ENCODE results near the gene ELMOD1. TPM values are rescaled to one million over a fixed set of nuclear protein-coding genes. Genes with fewer than 3 reads are reported as not detected.

Gene ELMOD1
- total RNA-seq, 2 donors from 2014 or later, result not detected

DNA sequence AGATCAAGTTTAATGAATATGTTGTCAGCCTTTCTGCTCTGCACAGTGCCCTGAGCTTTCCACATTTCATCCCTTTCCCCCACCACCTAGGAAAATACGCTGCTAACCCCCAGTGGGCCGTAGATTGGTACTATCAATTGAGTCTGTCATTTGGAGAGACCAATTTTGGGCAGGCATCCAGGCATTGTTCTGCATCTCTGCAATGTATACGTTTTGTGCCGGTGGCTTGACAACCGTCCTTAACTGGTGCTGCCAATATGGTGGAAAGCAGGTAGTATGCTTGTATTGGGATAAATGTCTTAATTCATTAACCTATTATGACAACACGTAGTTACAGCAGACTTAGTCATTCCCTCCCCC, 1.3 kb downstream of the ELMOD1 start:
- H3K9me3 ChIP-seq, result no peaks in the 10 kb centered on the region
- H3K27me3 ChIP-seq, result peaks cover 11 to 37% of the 10 kb centered on the region in 2 donors
- TF ChIP-seq, protein P1, sequence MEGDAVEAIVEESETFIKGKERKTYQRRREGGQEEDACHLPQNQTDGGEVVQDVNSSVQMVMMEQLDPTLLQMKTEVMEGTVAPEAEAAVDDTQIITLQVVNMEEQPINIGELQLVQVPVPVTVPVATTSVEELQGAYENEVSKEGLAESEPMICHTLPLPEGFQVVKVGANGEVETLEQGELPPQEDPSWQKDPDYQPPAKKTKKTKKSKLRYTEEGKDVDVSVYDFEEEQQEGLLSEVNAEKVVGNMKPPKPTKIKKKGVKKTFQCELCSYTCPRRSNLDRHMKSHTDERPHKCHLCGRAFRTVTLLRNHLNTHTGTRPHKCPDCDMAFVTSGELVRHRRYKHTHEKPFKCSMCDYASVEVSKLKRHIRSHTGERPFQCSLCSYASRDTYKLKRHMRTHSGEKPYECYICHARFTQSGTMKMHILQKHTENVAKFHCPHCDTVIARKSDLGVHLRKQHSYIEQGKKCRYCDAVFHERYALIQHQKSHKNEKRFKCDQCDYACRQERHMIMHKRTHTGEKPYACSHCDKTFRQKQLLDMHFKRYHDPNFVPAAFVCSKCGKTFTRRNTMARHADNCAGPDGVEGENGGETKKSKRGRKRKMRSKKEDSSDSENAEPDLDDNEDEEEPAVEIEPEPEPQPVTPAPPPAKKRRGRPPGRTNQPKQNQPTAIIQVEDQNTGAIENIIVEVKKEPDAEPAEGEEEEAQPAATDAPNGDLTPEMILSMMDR (IDR thresholded peaks at IDR 0.05), result no peak
- TF ChIP-seq POLR2A (IDR thresholded peaks at IDR 0.05), result no peak

GRCh38 chr11:107592813-107593212, 1.9 kb downstream of the ELMOD1 start:
- Histone ChIP-seq H3K4me1 (peaks cover 26% of the 10 kb centered on the region), H3K4me3 (no peak overlapping the region), H3K36me3 (replicated peaks in 1 of 2; ENCODE audit: insufficient read depth in 1 of 2, low read depth in 2 of 2) (no peaks in the 10 kb centered on the region), H3K27me3 (peaks cover 11 to 37% of the 10 kb centered on the region in 2 donors), H3K27ac (no peak overlapping the region), H3K9me3 (no peaks in the 10 kb centered on the region)
- DNase-seq (no peak), ATAC-seq (no peak)
- intact Hi-C loops (cut with DNase I), result no loop called here
- no peak for TF ChIP-seq POLR2A (IDR thresholded peaks at IDR 0.05)
- TF ChIP-seq, protein P1 (IDR thresholded peaks at IDR 0.05), result no peak
- 14 to 25% methylated on average over 5 of the region's 5 CpGs for WGBS, 2 donors

More for the DNA sequence above, 1.3 kb downstream of the ELMOD1 start:
- H3K27ac ChIP-seq, result no peak overlapping the region
- no peaks in the 10 kb centered on the region for H3K36me3 ChIP-seq (replicated peaks in 1 of 2; ENCODE audit: insufficient read depth in 1 of 2, low read depth in 2 of 2)
- WGBS, 2 donors, result 8 to 10% methylated on average over 5 to 6 of the region's 6 CpGs
- DNase-seq, result peak in 1 of 4 donors; percentile 10
- ATAC-seq, result no peak
- no peak overlapping the region for H3K4me3 ChIP-seq
- intact Hi-C loops (cut with DNase I), result no loop called here
- H3K4me1 ChIP-seq, result peaks cover 26% of the 10 kb centered on the region

DNA sequence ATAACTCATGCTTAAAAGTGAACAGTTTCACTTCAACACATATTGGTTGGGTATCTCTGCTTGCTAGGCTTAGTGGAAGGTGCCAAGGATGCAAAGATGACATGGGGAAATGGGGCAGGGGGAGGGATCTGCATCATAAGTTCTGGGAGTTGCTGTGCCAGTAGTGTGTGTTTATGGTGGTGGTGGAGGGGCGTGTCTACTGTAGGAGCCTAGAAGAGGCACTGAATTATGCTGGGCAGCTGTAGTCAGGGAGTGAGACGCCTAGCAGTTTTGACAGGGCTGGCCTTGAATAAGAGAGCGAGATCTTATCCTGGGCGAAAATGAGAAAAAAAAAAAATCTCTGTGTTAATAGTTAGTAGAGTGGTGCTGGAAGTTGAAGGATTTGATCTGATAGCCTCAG, 3.0 kb downstream of the ELMOD1 start:
- no peaks in the 10 kb centered on the region for H3K9me3 ChIP-seq
- peaks cover 26% of the 10 kb centered on the region for H3K4me1 ChIP-seq
- H3K36me3 ChIP-seq (replicated peaks in 1 of 2; ENCODE audit: insufficient read depth in 1 of 2, low read depth in 2 of 2), result no peaks in the 10 kb centered on the region
- DNase-seq (no peak), ATAC-seq (no peak)
- H3K27me3 ChIP-seq, result peaks cover 11 to 31% of the 10 kb centered on the region in 2 donors
- no peak overlapping the region for H3K4me3 ChIP-seq
- TF ChIP-seq POLR2A (IDR thresholded peaks at IDR 0.05), result no peak
- TF ChIP-seq, protein P1 (IDR thresholded peaks at IDR 0.05), result no peak
- intact Hi-C loops (cut with DNase I), result no loop called here
- no peak overlapping the region for H3K27ac ChIP-seq
- 14 to 22% methylated on average over 4 of the region's 4 CpGs for WGBS, 2 donors

- intact Hi-C loops (cut with DNase I), result no loop called here
- H3K36me3 ChIP-seq (replicated peaks in 1 of 2; ENCODE audit: insufficient read depth in 1 of 2, low read depth in 2 of 2), result no peaks in the 10 kb centered on the region
- TF ChIP-seq, protein P1 (IDR thresholded peaks at IDR 0.05), result no peak
- no peak for TF ChIP-seq POLR2A (IDR thresholded peaks at IDR 0.05)
- peaks cover 25% of the 10 kb centered on the region for H3K4me1 ChIP-seq
- H3K4me3 ChIP-seq, result no peak overlapping the region
- peaks cover 11 to 26% of the 10 kb centered on the region in 2 donors for H3K27me3 ChIP-seq
- WGBS, 2 donors, result 43 to 44% methylated on average over 2 of the region's 2 CpGs
- DNase-seq (no peak), ATAC-seq (no peak)
- H3K27ac ChIP-seq, result no peak overlapping the region
- no peaks in the 10 kb centered on the region for H3K9me3 ChIP-seq
These were observed 3.8 kb downstream of the ELMOD1 start for GRCh38 chr11:107594736-107595135.
